HEK293 (cell line): ENCODE data around the gene SRF.

Experiments
- CTCF ChIA-PET: fragments of 350-600 bp; formaldehyde crosslinking; extraction: SDS; loops from one replicate; lab custom pipeline; 2021; ENCODE audit warnings: antibody characterized with exemption; lab: Yijun Ruan, JAX
- POLR2A ChIA-PET: fragments of 300-600 bp; formaldehyde crosslinking; extraction: SDS; loops from one replicate; lab custom pipeline; 2020; ENCODE audit warnings: antibody characterized with exemption, inconsistent platforms; lab: Yijun Ruan, JAX
- H3K27ac ChIP-seq: fragments of 200-500 bp; sonication (Bioruptor generic); 2 replicates; pipeline ENCODE4 v1.5.1; 2014; ENCODE audit warnings: low read depth, low read length, control low read depth, inconsistent platforms; ENCODE audit errors: extremely low read depth
- H3K36me3 ChIP-seq, 2 experiments: fragments of 200-500 bp in 1 of 2; sonication (Bioruptor generic) in 1 of 2; 1 replicate in 1 of 2; 2 replicates in 1 of 2; pipeline ENCODE4 v1.5.1; 2014 to 2017; ENCODE audit warnings: inconsistent platforms in 2 of 2, low read length in 2 of 2; ENCODE audit not compliant: control insufficient read depth in 2 of 2, insufficient read depth in 1 of 2
- H3K4me1 ChIP-seq: fragments of 200-500 bp; sonication (Bioruptor generic); 2 replicates; pipeline ENCODE4 v1.5.1; 2014; ENCODE audit warnings: mild to moderate bottlenecking, low read length, inconsistent platforms; ENCODE audit not compliant: control insufficient read depth, insufficient read depth
- H3K4me3 ChIP-seq: 2 replicates; pipeline ENCODE4 v1.5.1; 2011; ENCODE audit warnings: low read depth, mild to moderate bottlenecking, control low read depth, low read length, moderate library complexity
- H3K9me3 ChIP-seq: fragments of 200-500 bp; sonication (Bioruptor generic); 2 replicates; pipeline ENCODE4 v1.5.1; 2014; ENCODE audit warnings: low read depth, low read length, inconsistent platforms; ENCODE audit not compliant: control insufficient read depth, insufficient read depth
- EGR2 ChIP-seq: fragments of 450-650 bp; formaldehyde crosslinking; IDR thresholded peaks from 2 replicates; pipeline ENCODE4 v1.5.1; 2016; ENCODE audit warnings: low read depth, missing biosample characterization, missing genetic modification characterization
- GLI2 ChIP-seq: fragments of 450-650 bp; formaldehyde crosslinking; IDR thresholded peaks from 2 replicates; pipeline ENCODE4; 2017; ENCODE audit warnings: missing biosample characterization, missing genetic modification characterization, low read depth, borderline replicate concordance
- GLI4 ChIP-seq: fragments of 450-650 bp; formaldehyde crosslinking; IDR thresholded peaks from 2 replicates; pipeline ENCODE4 v1.5.1; 2016; ENCODE audit warnings: missing biosample characterization, missing genetic modification characterization
- GLIS1 ChIP-seq: fragments of 450-650 bp; formaldehyde crosslinking; IDR thresholded peaks from 2 replicates; pipeline ENCODE4 v1.5.1; 2016; ENCODE audit warnings: missing biosample characterization, missing genetic modification characterization
- HOXA7 ChIP-seq: sonication (generic); formaldehyde crosslinking; IDR thresholded peaks from 2 replicates; pipeline ENCODE4 v1.8.1; 2022; ENCODE audit warnings: missing genetic modification reagents, borderline replicate concordance
- IKZF3 ChIP-seq: fragments of 450-650 bp; IDR thresholded peaks from 2 replicates; pipeline ENCODE4 v1.5.0; 2018; ENCODE audit warnings: missing biosample characterization, mild to moderate bottlenecking, missing genetic modification characterization, moderate library complexity
- KLF10 ChIP-seq: fragments of 450-650 bp; IDR thresholded peaks from 2 replicates; pipeline ENCODE4 v1.5.1; 2018; ENCODE audit warnings: missing biosample characterization, mild to moderate bottlenecking, missing genetic modification characterization
- KLF16 ChIP-seq: fragments of 450-650 bp; formaldehyde crosslinking; IDR thresholded peaks from 2 replicates; pipeline ENCODE4 v1.5.1; 2017; ENCODE audit warnings: missing biosample characterization, missing genetic modification characterization
- KLF8 ChIP-seq: fragments of 450-650 bp; formaldehyde crosslinking; IDR thresholded peaks from 2 replicates; pipeline ENCODE4 v1.5.1; 2016; ENCODE audit warnings: missing biosample characterization, missing genetic modification characterization
- MZF1 ChIP-seq: fragments of 450-650 bp; formaldehyde crosslinking; IDR thresholded peaks from 2 replicates; pipeline ENCODE4 v1.5.1; 2017; ENCODE audit warnings: missing biosample characterization, missing genetic modification characterization, borderline replicate concordance
- PRDM1 ChIP-seq: fragments of 450-650 bp; formaldehyde crosslinking; IDR thresholded peaks from 2 replicates; pipeline ENCODE4; 2016; ENCODE audit warnings: missing biosample characterization, missing genetic modification characterization
- SALL2 ChIP-seq: fragments of 450-650 bp; formaldehyde crosslinking; IDR thresholded peaks from 2 replicates; pipeline ENCODE4 v1.5.0; 2017; ENCODE audit warnings: missing biosample characterization, mild to moderate bottlenecking, missing genetic modification characterization, borderline replicate concordance
- SP2 ChIP-seq: fragments of 450-650 bp; formaldehyde crosslinking; IDR thresholded peaks from 2 replicates; pipeline ENCODE4 v1.5.1; 2016; ENCODE audit warnings: missing biosample characterization, missing genetic modification characterization
- SP7 ChIP-seq: fragments of 450-650 bp; formaldehyde crosslinking; IDR thresholded peaks from 2 replicates; pipeline ENCODE4 v1.5.1; 2016; ENCODE audit warnings: missing biosample characterization, missing genetic modification characterization
- WT1 ChIP-seq: fragments of 450-650 bp; formaldehyde crosslinking; IDR thresholded peaks from 2 replicates; pipeline ENCODE4 v1.5.1; 2016; ENCODE audit warnings: missing biosample characterization, missing genetic modification characterization
- ZBTB48 ChIP-seq: fragments of 450-650 bp; formaldehyde crosslinking; IDR thresholded peaks from 2 replicates; pipeline ENCODE4 v1.5.1; 2016; ENCODE audit warnings: missing biosample characterization, missing genetic modification characterization
- ZNF114 ChIP-seq: fragments of 450-650 bp; formaldehyde crosslinking; IDR thresholded peaks from 2 replicates; pipeline ENCODE4 v1.5.0; 2017; ENCODE audit warnings: missing biosample characterization, missing genetic modification characterization
- ZNF132 ChIP-seq: fragments of 450-650 bp; formaldehyde crosslinking; IDR thresholded peaks from 2 replicates; pipeline ENCODE4 v1.5.1; 2017; ENCODE audit warnings: missing biosample characterization, missing genetic modification characterization, borderline replicate concordance
- ZNF19 ChIP-seq: fragments of 450-650 bp; formaldehyde crosslinking; IDR thresholded peaks from 2 replicates; pipeline ENCODE4; 2016; ENCODE audit warnings: missing biosample characterization, missing genetic modification characterization, low read depth
- ZNF335 ChIP-seq: fragments of 450-650 bp; formaldehyde crosslinking; conservative IDR thresholded peaks from 2 replicates; pipeline ENCODE4 v1.5.1; 2016; ENCODE audit warnings: missing biosample characterization, missing genetic modification characterization
- ZNF341 ChIP-seq: fragments of 450-650 bp; formaldehyde crosslinking; IDR thresholded peaks from 2 replicates; pipeline ENCODE4; 2016; ENCODE audit warnings: low read depth, missing biosample characterization, missing genetic modification characterization
- ZNF585B ChIP-seq: fragments of 450-650 bp; formaldehyde crosslinking; IDR thresholded peaks from 2 replicates; pipeline ENCODE4 v1.5.1; 2016; ENCODE audit warnings: missing biosample characterization, missing genetic modification characterization
- ZNF629 ChIP-seq: fragments of 450-650 bp; formaldehyde crosslinking; IDR thresholded peaks from 2 replicates; pipeline ENCODE4 v1.5.1; 2017; ENCODE audit warnings: missing biosample characterization, missing genetic modification characterization
- ZNF707 ChIP-seq: fragments of 450-650 bp; formaldehyde crosslinking; IDR thresholded peaks from 2 replicates; pipeline ENCODE4 v1.5.1; 2016; ENCODE audit warnings: missing biosample characterization, missing genetic modification characterization
- ZNF791 ChIP-seq: fragments of 450-650 bp; formaldehyde crosslinking; IDR thresholded peaks from 2 replicates; pipeline ENCODE4 v1.5.1; 2016; ENCODE audit warnings: missing biosample characterization, missing genetic modification characterization
- TF ChIP-seq, protein P1 (sequence below): fragments of 450-650 bp; formaldehyde crosslinking; conservative IDR thresholded peaks from 2 replicates; pipeline ENCODE4 v1.5.1; 2016; ENCODE audit warnings: low read depth, missing biosample characterization, missing genetic modification characterization
- TF ChIP-seq, protein P2 (sequence below): IDR thresholded peaks from 2 replicates; pipeline ENCODE4 v1.6.1; 2011; ENCODE audit warnings: mild to moderate bottlenecking, low read depth, low read length, borderline replicate concordance
- TF ChIP-seq, protein P3 (sequence below): fragments of 450-650 bp; formaldehyde crosslinking; IDR thresholded peaks from 2 replicates; pipeline ENCODE4 v1.5.1; 2016; ENCODE audit warnings: missing biosample characterization, missing genetic modification characterization
- TF ChIP-seq, protein P4 (sequence below): fragments of 450-650 bp; formaldehyde crosslinking; IDR thresholded peaks from 2 replicates; pipeline ENCODE4 v1.5.1; 2016; ENCODE audit warnings: missing biosample characterization, missing genetic modification characterization

The SRF gene

DNA sequence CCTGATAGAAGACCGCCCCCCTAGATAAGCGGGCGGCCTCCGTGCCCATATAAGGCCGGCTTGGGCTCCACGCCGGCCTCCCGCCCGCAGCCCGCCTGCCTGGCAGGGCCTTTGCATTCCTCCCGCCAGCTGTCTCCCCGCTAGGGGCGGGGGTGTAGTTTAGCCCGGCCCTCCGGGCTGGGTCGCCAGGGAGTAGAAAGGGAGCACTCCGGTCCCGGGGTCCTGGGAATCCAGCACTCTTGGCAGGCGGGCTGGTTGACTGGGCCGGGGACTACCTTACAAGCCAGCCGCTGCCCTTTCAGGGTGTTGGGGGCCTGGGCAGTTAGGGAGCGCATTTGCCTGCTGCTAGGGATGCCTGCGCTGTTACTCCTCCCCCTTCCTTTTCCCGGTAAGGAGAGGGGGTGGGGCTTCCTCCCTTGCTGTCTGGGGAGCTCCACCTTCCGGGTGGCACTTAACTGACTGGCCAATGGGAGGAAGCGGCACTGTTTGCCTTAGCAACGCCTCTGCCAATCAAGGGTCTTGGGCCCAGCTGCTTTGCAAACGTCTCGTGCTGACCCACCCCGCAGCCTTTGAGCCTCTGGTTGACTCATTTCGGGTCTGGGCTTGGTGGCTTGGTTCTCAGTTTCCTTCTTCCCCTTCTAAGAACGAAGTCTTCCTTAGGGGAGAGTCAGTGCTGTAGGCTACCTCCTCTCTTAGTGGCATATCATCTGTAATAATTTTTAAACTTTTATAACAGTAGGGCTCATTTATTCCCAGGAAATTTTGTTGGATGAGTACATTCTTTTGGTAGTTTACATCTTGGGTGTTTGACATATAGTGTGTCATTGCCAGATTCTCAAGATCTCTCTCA lies 3.4 kb downstream of the SRF start:
- H3K4me3 ChIP-seq: peak overlapping the region; percentile 43
- POLR2A ChIA-PET: interaction anchor here (0.7 to 2.4 kb wide), 17 partner anchors 8 to 428 kb away, joined by 3 to 12 read pairs (median 3); partner anchors contain the start of genes CNPY3, CUL7, CUL9 and DNPH1
- H3K36me3 ChIP-seq: peaks cover 25 to 51% of the 10 kb centered on the region in 2 experiments
- peaks cover 15% of the 10 kb centered on the region for H3K4me1 ChIP-seq
- H3K9me3 ChIP-seq: no peaks in the 10 kb centered on the region
- CTCF ChIA-PET: interaction anchor here (0.5 to 1.4 kb wide), 5 partner anchors 15 to 160 kb away, joined by 3 to 5 read pairs (median 3); no protein-coding TSS in a partner anchor
- H3K27ac ChIP-seq: peak overlapping the region; percentile 98
- TF ChIP-seq SP2 (tag by site-specific recombination) (peak; percentile 94), PRDM1 (tag by site-specific recombination) (no peak), GLIS1 (tag by site-specific recombination) (0 out of 2 replicates have a peak, but pooled peaks have one; percentile 31), ZNF19 (no peak), ZNF132 (tag by site-specific recombination) (no peak), MZF1 (no peak), IKZF3 (tag by site-specific recombination) (peak; percentile 97), KLF10 (tag by site-specific recombination) (peak; percentile 85), SP7 (tag by site-specific recombination) (peak; percentile 77), HOXA7 (CRISPR knock-in tag) (no peak), SALL2 (tag by site-specific recombination) (no peak), ZBTB48 (tag by site-specific recombination) (peak; percentile 99), ZNF585B (tag by site-specific recombination) (no peak), EGR2 (tag by site-specific recombination) (peak; percentile 74), KLF8 (tag by site-specific recombination) (peak; percentile 85), ZNF707 (tag by site-specific recombination) (no peak), KLF16 (peak; percentile 57; the same call in 1 of the 2 replicates), GLI4 (tag by site-specific recombination) (no peak), ZNF114 (no peak), ZNF335 (peak; percentile 82), GLI2 (no peak), WT1 (peak; percentile 68; the same call in 1 of the 2 replicates), ZNF341 (tag by site-specific recombination) (peak; percentile 92), ZNF791 (tag by site-specific recombination) (no peak), ZNF629 (tag by site-specific recombination) (peak; percentile 41; the same call in 1 of the 2 replicates)
- TF ChIP-seq, protein P1, sequence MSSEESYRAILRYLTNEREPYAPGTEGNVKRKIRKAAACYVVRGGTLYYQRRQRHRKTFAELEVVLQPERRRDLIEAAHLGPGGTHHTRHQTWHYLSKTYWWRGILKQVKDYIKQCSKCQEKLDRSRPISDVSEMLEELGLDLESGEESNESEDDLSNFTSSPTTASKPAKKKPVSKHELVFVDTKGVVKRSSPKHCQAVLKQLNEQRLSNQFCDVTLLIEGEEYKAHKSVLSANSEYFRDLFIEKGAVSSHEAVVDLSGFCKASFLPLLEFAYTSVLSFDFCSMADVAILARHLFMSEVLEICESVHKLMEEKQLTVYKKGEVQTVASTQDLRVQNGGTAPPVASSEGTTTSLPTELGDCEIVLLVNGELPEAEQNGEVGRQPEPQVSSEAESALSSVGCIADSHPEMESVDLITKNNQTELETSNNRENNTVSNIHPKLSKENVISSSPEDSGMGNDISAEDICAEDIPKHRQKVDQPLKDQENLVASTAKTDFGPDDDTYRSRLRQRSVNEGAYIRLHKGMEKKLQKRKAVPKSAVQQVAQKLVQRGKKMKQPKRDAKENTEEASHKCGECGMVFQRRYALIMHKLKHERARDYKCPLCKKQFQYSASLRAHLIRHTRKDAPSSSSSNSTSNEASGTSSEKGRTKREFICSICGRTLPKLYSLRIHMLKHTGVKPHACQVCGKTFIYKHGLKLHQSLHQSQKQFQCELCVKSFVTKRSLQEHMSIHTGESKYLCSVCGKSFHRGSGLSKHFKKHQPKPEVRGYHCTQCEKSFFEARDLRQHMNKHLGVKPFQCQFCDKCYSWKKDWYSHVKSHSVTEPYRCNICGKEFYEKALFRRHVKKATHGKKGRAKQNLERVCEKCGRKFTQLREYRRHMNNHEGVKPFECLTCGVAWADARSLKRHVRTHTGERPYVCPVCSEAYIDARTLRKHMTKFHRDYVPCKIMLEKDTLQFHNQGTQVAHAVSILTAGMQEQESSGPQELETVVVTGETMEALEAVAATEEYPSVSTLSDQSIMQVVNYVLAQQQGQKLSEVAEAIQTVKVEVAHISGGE: peak; percentile 35; the same call in 1 of the 2 replicates
- TF ChIP-seq, protein P2, sequence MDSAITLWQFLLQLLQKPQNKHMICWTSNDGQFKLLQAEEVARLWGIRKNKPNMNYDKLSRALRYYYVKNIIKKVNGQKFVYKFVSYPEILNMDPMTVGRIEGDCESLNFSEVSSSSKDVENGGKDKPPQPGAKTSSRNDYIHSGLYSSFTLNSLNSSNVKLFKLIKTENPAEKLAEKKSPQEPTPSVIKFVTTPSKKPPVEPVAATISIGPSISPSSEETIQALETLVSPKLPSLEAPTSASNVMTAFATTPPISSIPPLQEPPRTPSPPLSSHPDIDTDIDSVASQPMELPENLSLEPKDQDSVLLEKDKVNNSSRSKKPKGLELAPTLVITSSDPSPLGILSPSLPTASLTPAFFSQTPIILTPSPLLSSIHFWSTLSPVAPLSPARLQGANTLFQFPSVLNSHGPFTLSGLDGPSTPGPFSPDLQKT: peak; percentile 66; the same call in 1 of the 2 replicates
- TF ChIP-seq, protein P3, sequence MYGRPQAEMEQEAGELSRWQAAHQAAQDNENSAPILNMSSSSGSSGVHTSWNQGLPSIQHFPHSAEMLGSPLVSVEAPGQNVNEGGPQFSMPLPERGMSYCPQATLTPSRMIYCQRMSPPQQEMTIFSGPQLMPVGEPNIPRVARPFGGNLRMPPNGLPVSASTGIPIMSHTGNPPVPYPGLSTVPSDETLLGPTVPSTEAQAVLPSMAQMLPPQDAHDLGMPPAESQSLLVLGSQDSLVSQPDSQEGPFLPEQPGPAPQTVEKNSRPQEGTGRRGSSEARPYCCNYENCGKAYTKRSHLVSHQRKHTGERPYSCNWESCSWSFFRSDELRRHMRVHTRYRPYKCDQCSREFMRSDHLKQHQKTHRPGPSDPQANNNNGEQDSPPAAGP (tag by site-specific recombination): peak; percentile 76
- TF ChIP-seq, protein P4, sequence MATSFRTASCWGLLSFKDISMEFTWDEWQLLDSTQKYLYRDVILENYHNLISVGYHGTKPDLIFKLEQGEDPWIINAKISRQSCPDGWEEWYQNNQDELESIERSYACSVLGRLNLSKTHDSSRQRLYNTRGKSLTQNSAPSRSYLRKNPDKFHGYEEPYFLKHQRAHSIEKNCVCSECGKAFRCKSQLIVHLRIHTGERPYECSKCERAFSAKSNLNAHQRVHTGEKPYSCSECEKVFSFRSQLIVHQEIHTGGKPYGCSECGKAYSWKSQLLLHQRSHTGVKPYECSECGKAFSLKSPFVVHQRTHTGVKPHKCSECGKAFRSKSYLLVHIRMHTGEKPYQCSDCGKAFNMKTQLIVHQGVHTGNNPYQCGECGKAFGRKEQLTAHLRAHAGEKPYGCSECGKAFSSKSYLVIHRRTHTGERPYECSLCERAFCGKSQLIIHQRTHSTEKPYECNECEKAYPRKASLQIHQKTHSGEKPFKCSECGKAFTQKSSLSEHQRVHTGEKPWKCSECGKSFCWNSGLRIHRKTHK (tag by site-specific recombination): no peak
